MM.1S (cell line): Measurements from ENCODE around the gene PRPF31.

Experiments used
- DNase-seq: peaks from one replicate; pipeline ENCODE4 v3.0.0-alpha.2; 2015
- H2AFZ ChIP-seq: fragments of 300-600 bp; sonication (generic); 2 replicates; pipeline ENCODE4 v1.6.0; 2016; ENCODE audit warnings: antibody characterized with exemption, low read length
- H3F3A ChIP-seq: fragments of 300-600 bp; sonication (generic); 2 replicates; pipeline ENCODE4 v1.6.1; 2016; ENCODE audit warnings: mild to moderate bottlenecking, antibody characterized with exemption, low read length, moderate library complexity, mixed read lengths; ENCODE audit not compliant: insufficient read depth
- H3K27ac ChIP-seq: fragments of 300-600 bp; sonication (generic); 2 replicates; pipeline ENCODE4 v1.5.1; 2016; ENCODE audit warnings: mild to moderate bottlenecking, low read length
- H3K27me3 ChIP-seq: fragments of 300-600 bp; sonication (generic); replicated peaks from 2 replicates; pipeline ENCODE4 v1.6.0; 2016; ENCODE audit warnings: low read length; ENCODE audit not compliant: insufficient read depth
- H3K36me3 ChIP-seq: fragments of 300-600 bp; sonication (generic); replicated peaks from 2 replicates; pipeline ENCODE4 v1.6.1; 2016; ENCODE audit warnings: mild to moderate bottlenecking, low read length, mixed read lengths; ENCODE audit not compliant: insufficient read depth
- H3K4me1 ChIP-seq: fragments of 300-600 bp; sonication (generic); 2 replicates; pipeline ENCODE4 v1.6.1; 2016; ENCODE audit warnings: low read length, mixed read lengths
- H3K4me2 ChIP-seq: fragments of 300-600 bp; sonication (generic); 2 replicates; pipeline ENCODE4 v1.6.0; 2016; ENCODE audit warnings: low read depth, low read length
- H3K4me3 ChIP-seq: fragments of 300-600 bp; sonication (generic); 2 replicates; pipeline ENCODE4 v1.5.1; 2016; ENCODE audit warnings: low read length, mixed read lengths
- H3K79me2 ChIP-seq: fragments of 300-600 bp; sonication (generic); 2 replicates; pipeline ENCODE4 v1.6.1; 2016; ENCODE audit warnings: mixed run types, low read length, mixed read lengths
- H3K9ac ChIP-seq: fragments of 300-600 bp; sonication (generic); 2 replicates; pipeline ENCODE4 v1.6.1; 2016; ENCODE audit warnings: low read length, mixed read lengths
- H3K9me2 ChIP-seq: fragments of 300-600 bp; sonication (generic); replicated peaks from 2 replicates; pipeline ENCODE4 v1.6.1; 2016; ENCODE audit warnings: mild to moderate bottlenecking, low read length, mixed read lengths; ENCODE audit not compliant: insufficient read depth
- H3K9me3 ChIP-seq: fragments of 300-600 bp; sonication (generic); replicated peaks from 2 replicates; pipeline ENCODE4 v1.6.1; 2016; ENCODE audit warnings: mild to moderate bottlenecking, low read length, mixed read lengths; ENCODE audit not compliant: insufficient read depth
- H4K20me1 ChIP-seq: fragments of 300-600 bp; sonication (generic); 2 replicates; pipeline ENCODE4 v1.6.1; 2016; ENCODE audit warnings: mild to moderate bottlenecking, low read length, moderate library complexity, mixed read lengths; ENCODE audit not compliant: insufficient read depth
- EZH2 ChIP-seq: fragments of 300-600 bp; sonication (generic); optimal IDR thresholded peaks from 2 replicates; pipeline ENCODE3; 2017; ENCODE audit warnings: low read depth, mild to moderate bottlenecking, antibody characterized with exemption, low read length, mixed read lengths
- EZH2phosphoT487 ChIP-seq: fragments of 300-600 bp; sonication (generic); IDR thresholded peaks from 2 replicates; pipeline ENCODE4 v1.6.1; 2018; ENCODE audit warnings: antibody characterized with exemption, low read length
- TF ChIP-seq, protein P1 (sequence below): fragments of 300-600 bp; sonication (generic); IDR thresholded peaks from 2 replicates; pipeline ENCODE4 v1.5.1; 2016; ENCODE audit warnings: antibody characterized with exemption, low read length, mixed read lengths

Gene PRPF31

DNA sequence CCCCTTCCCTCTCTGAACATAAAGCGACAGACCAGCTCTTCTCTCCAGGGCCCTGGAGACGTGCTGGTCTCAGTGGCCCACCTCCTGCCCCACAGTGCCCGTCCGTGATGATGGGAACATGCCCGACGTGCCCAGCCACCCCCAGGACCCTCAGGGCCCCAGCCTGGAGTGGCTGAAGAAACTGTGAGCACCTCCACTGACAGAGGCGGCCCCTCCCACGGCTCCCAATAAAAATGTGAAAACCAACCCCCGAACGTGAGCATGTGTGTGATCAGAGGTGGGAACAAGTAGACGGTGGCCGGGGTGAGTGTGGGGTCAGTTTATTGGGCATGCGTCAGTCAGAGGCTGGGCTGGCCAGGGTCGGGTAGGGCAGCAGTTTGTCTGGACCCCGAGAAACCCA is 8.8 kb upstream of the PRPF31 start:
- Histone ChIP-seq H3K36me3 (no peaks in the 10 kb centered on the region), H2AFZ (no peak overlapping the region), H3K27me3 (no peaks in the 10 kb centered on the region), H3K9ac (no peak overlapping the region), H3K4me1 (no peaks in the 10 kb centered on the region), H3K9me3 (no peaks in the 10 kb centered on the region), H3K79me2 (peaks cover 31% of the 10 kb centered on the region), H3K4me2 (no peak overlapping the region), H3K4me3 (no peak overlapping the region), H3K9me2 (no peaks in the 10 kb centered on the region), H3K27ac (no peak overlapping the region), H3F3A (no peaks in the 10 kb centered on the region), H4K20me1 (no peaks in the 10 kb centered on the region)
- TF ChIP-seq EZH2phosphoT487 (no peak), EZH2 (no peak)
- TF ChIP-seq, protein P1, sequence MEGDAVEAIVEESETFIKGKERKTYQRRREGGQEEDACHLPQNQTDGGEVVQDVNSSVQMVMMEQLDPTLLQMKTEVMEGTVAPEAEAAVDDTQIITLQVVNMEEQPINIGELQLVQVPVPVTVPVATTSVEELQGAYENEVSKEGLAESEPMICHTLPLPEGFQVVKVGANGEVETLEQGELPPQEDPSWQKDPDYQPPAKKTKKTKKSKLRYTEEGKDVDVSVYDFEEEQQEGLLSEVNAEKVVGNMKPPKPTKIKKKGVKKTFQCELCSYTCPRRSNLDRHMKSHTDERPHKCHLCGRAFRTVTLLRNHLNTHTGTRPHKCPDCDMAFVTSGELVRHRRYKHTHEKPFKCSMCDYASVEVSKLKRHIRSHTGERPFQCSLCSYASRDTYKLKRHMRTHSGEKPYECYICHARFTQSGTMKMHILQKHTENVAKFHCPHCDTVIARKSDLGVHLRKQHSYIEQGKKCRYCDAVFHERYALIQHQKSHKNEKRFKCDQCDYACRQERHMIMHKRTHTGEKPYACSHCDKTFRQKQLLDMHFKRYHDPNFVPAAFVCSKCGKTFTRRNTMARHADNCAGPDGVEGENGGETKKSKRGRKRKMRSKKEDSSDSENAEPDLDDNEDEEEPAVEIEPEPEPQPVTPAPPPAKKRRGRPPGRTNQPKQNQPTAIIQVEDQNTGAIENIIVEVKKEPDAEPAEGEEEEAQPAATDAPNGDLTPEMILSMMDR: no peak
- no peak for DNase-seq

DNA sequence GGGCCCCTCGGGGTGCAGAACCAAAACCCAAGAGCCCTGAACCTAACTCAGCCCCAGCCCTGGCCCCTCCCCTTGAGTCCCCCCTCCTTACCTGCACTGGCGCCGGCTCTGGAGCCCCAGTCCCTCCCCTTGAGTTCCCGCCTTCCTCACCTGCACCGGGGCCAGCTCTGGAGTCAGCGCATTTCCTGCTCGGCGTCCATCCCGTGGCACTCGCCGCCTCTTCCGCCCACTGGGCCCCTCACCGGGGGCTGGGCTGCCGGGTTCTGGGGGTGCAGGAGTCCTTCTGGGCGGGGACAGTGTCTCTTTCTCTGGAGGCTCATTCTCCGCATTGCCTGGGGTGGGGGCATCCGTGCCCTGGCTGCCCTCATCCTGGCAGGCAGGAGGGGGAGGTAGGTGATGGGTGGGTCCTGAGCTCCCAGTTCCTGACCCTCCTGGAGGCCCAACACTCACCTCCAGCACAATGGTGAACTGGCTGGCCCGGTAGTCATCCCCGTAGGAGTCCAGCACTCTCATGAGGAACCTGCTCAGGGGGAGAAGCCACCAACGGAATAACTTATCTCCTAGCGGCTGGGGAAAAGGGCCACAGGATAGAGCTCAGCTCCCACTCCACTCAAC is 7.6 kb upstream of the PRPF31 start:
- Histone ChIP-seq H3K4me3 (no peak overlapping the region), H3K27ac (no peak overlapping the region), H2AFZ (no peak overlapping the region), H3K9me2 (no peaks in the 10 kb centered on the region), H3K4me2 (no peak overlapping the region), H3K79me2 (peaks cover 28% of the 10 kb centered on the region), H3K9ac (no peak overlapping the region), H3K27me3 (no peaks in the 10 kb centered on the region), H4K20me1 (no peaks in the 10 kb centered on the region), H3F3A (no peaks in the 10 kb centered on the region), H3K4me1 (no peaks in the 10 kb centered on the region), H3K9me3 (no peaks in the 10 kb centered on the region), H3K36me3 (no peaks in the 10 kb centered on the region)
- TF ChIP-seq, protein P1: no peak
- TF ChIP-seq EZH2phosphoT487 (no peak), EZH2 (no peak)
- DNase-seq: no peak

DNA sequence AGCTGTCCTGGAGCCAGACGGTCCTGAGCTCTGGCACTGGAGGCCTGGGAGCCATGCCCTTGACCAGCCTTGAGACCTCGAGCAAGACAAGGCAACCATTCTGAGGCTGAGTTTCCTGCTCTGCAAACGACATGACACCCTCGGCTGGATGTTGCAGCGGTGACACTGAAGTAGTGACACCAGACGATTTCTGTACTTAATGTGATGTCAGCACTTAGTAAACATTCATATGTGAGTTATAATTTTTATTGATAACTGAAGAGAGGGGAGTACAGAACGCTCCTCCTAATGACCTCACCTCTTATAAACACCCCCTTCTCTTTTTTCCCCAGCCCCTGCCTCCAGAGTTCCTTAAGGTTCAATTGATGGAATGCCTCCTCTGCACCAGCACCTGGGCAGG is 7.1 kb upstream of the PRPF31 start:
- TF ChIP-seq, protein P1: no peak
- TF ChIP-seq EZH2phosphoT487: no peak
- no peak for TF ChIP-seq EZH2
- H4K20me1 ChIP-seq: no peaks in the 10 kb centered on the region
- H3K4me1 ChIP-seq: no peaks in the 10 kb centered on the region
- H3K27me3 ChIP-seq: no peaks in the 10 kb centered on the region
- H3K27ac ChIP-seq: no peak overlapping the region
- DNase-seq: no peak
- H3K9me2 ChIP-seq: no peaks in the 10 kb centered on the region
- H3K36me3 ChIP-seq: no peaks in the 10 kb centered on the region
- no peaks in the 10 kb centered on the region for H3K9me3 ChIP-seq
- peaks cover 23% of the 10 kb centered on the region for H3K79me2 ChIP-seq
- no peaks in the 10 kb centered on the region for H3F3A ChIP-seq
- H3K4me2 ChIP-seq: no peak overlapping the region
- H3K4me3 ChIP-seq: no peak overlapping the region
- H2AFZ ChIP-seq: no peak overlapping the region
- no peak overlapping the region for H3K9ac ChIP-seq
